HepG2 (cell line): Measurements from ENCODE around the gene ZNF223. TPM values are rescaled to one million over a fixed set of nuclear protein-coding genes. Genes with fewer than 3 reads are reported as not detected.

Source experiments
- ARID2 ChIP-seq: sonication (generic); formaldehyde crosslinking; IDR thresholded peaks from 2 replicates; pipeline ENCODE4 v1.8.1; 2022; ENCODE audit warnings: mild to moderate bottlenecking, missing genetic modification reagents, borderline replicate concordance
- ARID4A ChIP-seq: sonication (generic); formaldehyde crosslinking; IDR thresholded peaks from 2 replicates; pipeline ENCODE4 v1.5.0; 2020; ENCODE audit warnings: mild to moderate bottlenecking, missing genetic modification reagents, borderline replicate concordance
- CREM ChIP-seq, 2 experiments: sonication (generic) in 1 of 2; formaldehyde crosslinking in 1 of 2; IDR thresholded peaks; 2 replicates each; pipeline versions ENCODE4 v1.4.0 to v1.6.1; 2016 to 2020; ENCODE audit warnings: antibody characterized with exemption in 1 of 2, mild to moderate bottlenecking in 1 of 2, missing genetic modification reagents in 1 of 2
- GATAD2A ChIP-seq: IDR thresholded peaks from 2 replicates; pipeline ENCODE4 v1.6.1; 2016
- HDAC1 ChIP-seq: sonication (generic); formaldehyde crosslinking; IDR thresholded peaks from 2 replicates; pipeline ENCODE4 v1.5.1; 2020; ENCODE audit warnings: mild to moderate bottlenecking, missing genetic modification reagents
- KLF6 ChIP-seq: IDR thresholded peaks from 2 replicates; pipeline ENCODE4 v1.8.0; 2016; ENCODE audit warnings: missing biosample characterization, missing genetic modification reagents
- MAF1 ChIP-seq: sonication (generic); formaldehyde crosslinking; IDR thresholded peaks from 2 replicates; pipeline ENCODE4 v1.5.0; 2020; ENCODE audit warnings: missing genetic modification reagents, borderline replicate concordance
- PATZ1 ChIP-seq: sonication (generic); formaldehyde crosslinking; IDR thresholded peaks from 2 replicates; pipeline ENCODE4 v1.4.0; 2020; ENCODE audit warnings: missing genetic modification reagents
- PPARG ChIP-seq: conservative IDR thresholded peaks from 2 replicates; pipeline ENCODE4 v1.6.1; 2016; ENCODE audit warnings: missing biosample characterization, missing genetic modification reagents
- RBM22 ChIP-seq: fragments of 200-400 bp; formaldehyde crosslinking; optimal IDR thresholded peaks from 2 replicates; pipeline ENCODE3; 2017; ENCODE audit warnings: mild to moderate bottlenecking, low read length, moderate library complexity
- REXO4 ChIP-seq: sonication (generic); formaldehyde crosslinking; IDR thresholded peaks from 2 replicates; pipeline ENCODE4 v1.8.0; 2022; ENCODE audit warnings: missing genetic modification reagents, mild to moderate bottlenecking, borderline replicate concordance
- RFX3 ChIP-seq: IDR thresholded peaks from 2 replicates; pipeline ENCODE4 v1.6.1; 2016; ENCODE audit warnings: missing biosample characterization, missing genetic modification reagents
- RXRA ChIP-seq: sonication (generic); formaldehyde crosslinking; IDR thresholded peaks from 2 replicates; pipeline ENCODE4 v1.5.1; 2020; ENCODE audit warnings: missing genetic modification reagents
- SETDB1 ChIP-seq: sonication (generic); formaldehyde crosslinking; IDR thresholded peaks from 2 replicates; pipeline ENCODE4 v1.5.1; 2020; ENCODE audit warnings: missing genetic modification reagents, mild to moderate bottlenecking, borderline replicate concordance
- ZBTB3 ChIP-seq: sonication (generic); formaldehyde crosslinking; IDR thresholded peaks from 2 replicates; pipeline ENCODE4 v1.4.0; 2020; ENCODE audit warnings: low read depth, mild to moderate bottlenecking, moderate library complexity, missing genetic modification reagents, borderline replicate concordance
- ZNF207 ChIP-seq: fragments of 450-650 bp; IDR thresholded peaks from 2 replicates; pipeline ENCODE4 v1.6.1; 2016; ENCODE audit warnings: antibody characterized with exemption, borderline replicate concordance
- ZNF430 ChIP-seq: sonication (generic); formaldehyde crosslinking; IDR thresholded peaks from 2 replicates; pipeline ENCODE4 v1.9.0; 2021; ENCODE audit warnings: mild to moderate bottlenecking, missing genetic modification reagents
- ZNF562 ChIP-seq: sonication (generic); formaldehyde crosslinking; IDR thresholded peaks from 2 replicates; pipeline ENCODE4 v1.8.0; 2022; ENCODE audit warnings: missing genetic modification reagents, borderline replicate concordance
- ZSCAN12 ChIP-seq: sonication (generic); formaldehyde crosslinking; IDR thresholded peaks from 2 replicates; pipeline ENCODE4 v1.9.0; 2021; ENCODE audit warnings: mild to moderate bottlenecking, missing genetic modification reagents
- polyA plus RNA-seq, 8 experiments: library from polyadenylated mRNA; depleted of rRNA in 3 of 8; stranded (reverse) in 7 of 8; unstranded in 1 of 8; fragments of >200 nt; fragmentation: Illumina TruSeq in 4 of 8; extraction: Trizol in 4 of 8; gene quantifications; 2 replicates each; pipeline versions ENCODE4 v1.2.1 to v1.2.3, GENCODE V29; 2011 to 2016; ENCODE audit warnings: low read depth in 4 of 8, missing spikeins in 1 of 8, mixed read lengths in 1 of 8; ENCODE audit not compliant: insufficient read depth in 1 of 8
- total RNA-seq, 5 experiments: library from RNA; depleted of rRNA; stranded (reverse); fragments of >200 nt; fragmentation: Illumina TruSeq; extraction: Trizol; gene quantifications; 2 replicates each; pipeline ENCODE4 v1.2.3, GENCODE V29; 2016; ENCODE audit warnings: low read depth in 1 of 5
- TF ChIP-seq, protein P1 (sequence below): sonication (generic); formaldehyde crosslinking; IDR thresholded peaks from 2 replicates; pipeline ENCODE4 v1.8.0; 2022; ENCODE audit warnings: missing genetic modification reagents, low read depth, mild to moderate bottlenecking, borderline replicate concordance
- TF ChIP-seq, protein P2 (sequence below): sonication (generic); formaldehyde crosslinking; IDR thresholded peaks from 2 replicates; pipeline ENCODE4 v1.5.0; 2020; ENCODE audit warnings: missing genetic modification reagents

The ZNF223 gene
- total and polyA plus RNA-seq, 2 of the 13 experiments (the other 11 are each of a cell fraction or from before 2014, with no cell fraction given): 2.0 to 4.8 TPM

DNA sequence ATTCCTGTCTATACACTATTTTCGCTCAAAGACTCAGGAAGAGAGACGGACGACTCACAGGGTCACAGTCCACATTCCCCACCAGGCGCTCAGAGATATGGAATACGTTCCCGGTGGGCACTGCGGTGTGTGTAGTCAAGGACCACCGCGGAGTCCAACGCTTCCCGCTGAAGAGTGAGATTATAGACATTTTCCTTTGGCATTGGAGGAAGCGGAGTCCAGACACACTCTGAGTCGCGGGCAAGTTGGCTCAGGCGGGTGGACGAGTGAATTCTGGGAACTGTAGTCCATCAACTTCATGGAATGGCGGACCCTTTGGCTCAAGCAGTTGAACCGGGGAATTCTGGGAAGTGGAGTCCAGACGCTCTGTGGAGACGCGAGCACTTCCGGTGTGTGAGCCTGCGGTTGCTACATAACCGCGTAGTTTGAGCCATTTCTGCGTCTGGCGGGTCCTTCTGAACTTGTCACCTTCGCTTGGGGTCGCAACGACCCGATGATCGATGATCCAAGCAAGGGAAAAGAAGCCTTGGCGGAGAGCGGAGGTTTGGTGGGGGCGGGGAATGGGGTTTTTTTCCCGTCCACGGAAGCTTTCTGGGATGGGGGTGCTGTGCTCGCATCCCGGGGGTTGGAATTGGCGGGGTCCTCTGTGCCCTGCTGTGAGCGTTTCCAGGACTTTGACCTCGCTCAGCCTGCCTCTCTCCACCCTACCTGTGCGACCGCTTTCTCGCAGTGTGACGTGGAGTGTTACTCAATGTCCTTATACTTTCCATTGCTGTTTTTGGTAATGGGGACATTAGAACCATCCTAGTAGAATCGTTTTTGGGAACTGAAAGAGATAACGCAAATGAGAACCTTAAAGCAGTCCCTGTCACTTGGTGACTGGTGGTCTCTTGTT, 49.0 kb upstream of the ZNF223 start, which contains the start of gene ZNF230 (continued):
- TF ChIP-seq ARID4A (peak; percentile 90), SETDB1 (CRISPR knock-in tag) (no peak), ZNF562 (CRISPR knock-in tag) (no peak), RBM22 (no peak), CREM (IDR thresholded peaks at IDR 0.05) (peak; percentile 99), CREM (CRISPR knock-in tag; IDR thresholded peaks at IDR 0.05) (no peak), ARID2 (CRISPR knock-in tag) (no peak), PPARG (CRISPR knock-in tag) (no peak), ZBTB3 (no peak), ZSCAN12 (CRISPR knock-in tag) (no peak), KLF6 (CRISPR knock-in tag) (no peak), RXRA (peak; percentile 56; the same call in 1 of the 2 replicates), GATAD2A (CRISPR knock-in tag) (0 out of 2 replicates have a peak, but pooled peaks have one; percentile 10), PATZ1 (CRISPR knock-in tag) (0 out of 2 replicates have a peak, but pooled peaks have one; percentile 5), ZNF430 (no peak), RFX3 (CRISPR knock-in tag) (no peak; the same call in 1 of the 2 replicates), ZNF207 (no peak), HDAC1 (CRISPR knock-in tag) (peak; percentile 22; the same call in 1 of the 2 replicates), MAF1 (CRISPR knock-in tag) (no peak), REXO4 (CRISPR knock-in tag) (no peak)
- TF ChIP-seq, protein P1, sequence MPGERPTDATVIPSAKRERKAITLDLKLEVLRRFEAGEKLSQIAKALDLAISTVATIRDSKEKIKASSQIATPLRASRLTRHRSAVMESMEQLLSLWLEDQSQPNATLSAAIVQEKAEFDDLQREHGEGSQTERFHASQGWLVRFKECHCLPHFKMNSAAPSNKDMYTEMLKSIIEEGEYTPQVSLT (CRISPR knock-in tag): no peak
- TF ChIP-seq, protein P2, sequence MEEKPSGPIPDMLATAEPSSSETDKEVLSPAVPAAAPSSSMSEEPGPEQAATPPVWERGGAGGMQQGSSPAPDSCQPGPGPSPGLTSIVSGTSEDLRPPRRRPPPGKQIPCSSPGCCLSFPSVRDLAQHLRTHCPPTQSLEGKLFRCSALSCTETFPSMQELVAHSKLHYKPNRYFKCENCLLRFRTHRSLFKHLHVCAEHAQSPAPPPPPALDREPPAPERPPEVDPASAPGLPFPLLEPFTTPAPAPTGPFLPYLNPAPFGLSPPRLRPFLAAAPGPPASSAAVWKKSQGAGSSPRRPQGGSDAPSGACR (CRISPR knock-in tag): no peak
